C1 segment of cervical spinal cord (tissue), 14 donors: ENCODE measurements around the gene BPI.
"Not testable (repeated sequence)": the region's sequence is repeated elsewhere in the genome, so short reads cannot be mapped to it uniquely, and the experiment has no call there.

Experiments
- DNase-seq, 14 donors: peaks; one replicate each; lab custom pipeline; 2025; lab: John Stamatoyannopoulos, UW

The BPI gene

GRCh38 chr20:38277691-38278090 lies 26.3 kb upstream of the BPI start:
- no peak for DNase-seq

- peak in 2 of 14 donors; percentile 18 to 31 for DNase-seq
Observed at GRCh38 chr20:38278131-38278530, 25.8 kb upstream of the BPI start.

- DNase-seq = no peak
Observed at GRCh38 chr20:38278763-38279162, 25.2 kb upstream of the BPI start.

DNA sequence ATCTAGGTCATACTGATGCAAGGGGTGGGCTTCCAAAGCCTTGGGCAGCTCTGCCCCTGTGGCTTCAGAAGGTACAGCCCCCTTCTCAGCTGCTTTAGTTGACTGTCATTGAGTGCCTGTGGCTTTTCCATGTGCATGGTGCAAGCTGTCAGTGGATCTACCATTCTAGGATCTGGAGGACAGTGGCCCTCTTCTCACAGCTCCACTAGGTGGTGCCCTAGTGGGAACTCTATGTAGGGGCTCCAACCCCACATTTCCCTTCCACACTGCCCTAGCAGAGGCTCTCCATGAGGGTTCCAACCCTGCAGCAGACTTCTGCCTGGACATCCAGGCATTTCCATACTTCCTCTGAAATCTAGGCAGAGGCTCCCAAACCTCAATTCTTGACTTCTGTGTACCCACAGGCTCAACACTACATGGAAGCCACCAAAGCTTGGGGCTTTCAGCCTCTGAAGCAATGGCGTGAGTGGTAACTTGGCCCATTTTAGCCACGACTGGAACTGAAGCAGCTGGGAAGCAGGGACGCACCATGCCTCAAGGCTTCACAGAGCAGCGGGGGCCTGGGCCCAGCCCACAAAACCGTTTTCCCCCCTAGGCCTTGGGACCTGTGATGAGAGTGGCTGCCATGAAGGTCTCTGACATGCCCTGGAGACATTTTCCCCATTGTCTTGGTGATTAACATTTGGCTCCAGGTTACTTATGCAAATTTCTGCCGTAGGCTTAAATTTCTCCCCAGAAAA lies 22.6 kb upstream of the BPI start:
- DNase-seq = not testable (repeated sequence)

DNA sequence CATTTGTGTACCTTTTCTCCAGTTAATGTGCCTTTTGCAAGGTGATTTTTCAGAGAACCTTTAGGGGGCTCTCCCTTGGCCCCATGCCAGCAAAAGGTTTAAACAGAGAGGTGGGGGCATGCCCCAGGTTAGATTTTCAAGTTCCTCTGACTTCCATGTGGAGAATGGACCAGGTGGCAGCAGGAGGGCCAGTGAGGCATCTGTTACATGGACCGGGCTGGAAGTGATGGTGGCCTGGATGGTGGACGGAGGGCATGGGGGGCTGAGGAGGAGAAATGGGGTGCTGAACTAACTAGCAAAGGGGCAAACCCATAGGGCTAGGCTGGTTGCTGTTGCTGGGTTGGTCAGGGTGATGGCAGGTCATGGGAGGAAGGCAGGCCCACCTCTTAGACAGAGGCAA lies 20.7 kb upstream of the BPI start:
- no peak for DNase-seq

GRCh38 chr20:38284066-38284650 lies 19.8 kb upstream of the BPI start:
- DNase-seq = not testable (repeated sequence)

GRCh38 chr20:38284893-38285444 lies 19.0 kb upstream of the BPI start:
- DNase-seq = no peak

DNA sequence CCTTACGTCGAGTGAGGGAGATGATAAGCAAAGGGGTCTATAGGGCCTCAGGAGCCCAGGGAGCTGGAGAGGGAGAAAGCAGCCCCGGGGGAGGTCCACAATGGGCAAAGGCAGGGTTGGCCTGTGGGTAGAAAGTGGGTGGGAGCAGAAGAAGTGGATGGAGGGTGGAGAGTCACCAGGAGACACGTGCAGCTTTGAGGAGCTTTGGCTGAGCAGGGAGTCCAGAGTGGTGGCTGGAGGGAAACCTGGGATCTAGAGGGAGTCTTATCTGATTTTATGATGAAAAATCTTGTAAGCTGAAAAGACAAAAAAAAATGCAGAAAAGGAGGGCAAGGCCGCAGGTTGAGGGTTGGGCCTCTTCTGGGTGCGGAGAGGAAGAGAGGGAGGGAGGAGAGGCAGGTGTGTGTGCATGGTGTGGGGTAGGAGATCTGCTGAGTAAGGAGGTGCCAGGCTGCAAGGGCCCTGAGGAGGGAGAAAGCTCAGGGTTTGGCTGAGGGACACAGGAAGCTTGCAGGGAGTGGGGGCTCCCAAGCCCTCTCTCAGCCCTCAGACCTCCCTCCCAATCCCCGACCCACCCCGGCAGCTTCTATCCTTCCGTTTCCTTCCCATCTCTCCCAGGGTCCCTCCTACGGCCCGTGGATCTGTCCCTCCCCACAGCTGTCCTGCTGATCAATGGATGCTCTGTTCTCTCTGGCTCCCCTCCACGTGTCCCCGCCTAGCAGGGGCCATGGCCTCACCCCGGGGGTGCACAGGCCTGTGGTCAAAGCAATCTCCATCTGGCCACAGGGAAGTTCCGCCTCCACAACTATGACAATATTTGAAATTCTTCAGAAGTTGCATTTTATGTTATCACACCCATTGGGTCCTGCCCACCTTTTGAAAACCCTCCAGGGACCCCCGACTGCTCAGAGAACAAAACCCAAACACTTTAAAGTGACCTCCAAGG lies 17.1 kb upstream of the BPI start:
- DNase-seq = peak in 12 of 14 donors; percentile 7 to 80 (median 70)

DNA sequence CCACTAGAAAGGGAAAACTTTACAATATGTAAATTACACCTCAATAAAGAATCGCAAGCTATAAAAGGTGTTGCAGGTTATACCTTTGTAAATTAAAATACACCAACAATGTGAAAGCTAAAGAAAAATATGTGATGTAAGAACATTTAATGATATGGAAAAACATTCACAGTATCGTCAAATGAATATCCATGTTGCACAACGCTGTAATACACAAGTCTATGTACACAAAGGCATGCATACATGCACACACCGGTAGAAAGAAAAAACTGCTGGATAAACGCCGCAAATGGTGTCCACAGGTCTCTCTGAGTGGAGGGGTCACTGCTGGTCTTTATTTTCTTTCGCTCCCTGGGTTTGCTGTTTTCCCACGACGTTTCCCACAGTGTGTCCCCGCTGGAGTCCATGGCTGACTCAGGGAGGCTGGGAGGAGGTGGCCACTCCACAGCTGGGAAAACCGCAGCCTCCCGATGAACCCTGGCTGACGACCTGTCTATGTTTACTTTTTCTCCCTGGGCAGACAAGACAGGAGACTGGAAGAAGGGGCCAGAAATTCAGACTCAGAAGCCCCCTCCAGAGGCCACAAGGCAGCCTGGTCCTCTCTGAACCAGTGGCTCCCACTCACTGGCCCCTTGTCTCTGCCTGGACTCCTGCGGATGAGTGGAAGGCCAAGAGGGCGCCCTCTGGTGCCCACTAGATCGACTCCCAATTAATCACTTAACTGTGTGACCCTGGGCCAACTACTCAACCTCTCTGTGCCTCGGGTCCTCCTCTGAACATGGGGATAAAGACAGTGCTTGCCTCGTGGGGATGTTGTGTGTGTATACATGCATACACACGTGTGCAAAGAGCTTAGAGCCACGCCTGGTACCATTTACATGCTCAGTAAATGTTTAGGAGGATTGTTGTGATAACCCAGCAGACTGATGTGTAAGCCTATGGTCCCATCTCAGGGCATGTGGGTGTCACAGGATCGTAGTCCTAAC lies 12.8 kb upstream of the BPI start:
- peak in 3 of 14 donors; percentile 11 to 23 (median 22) for DNase-seq

DNA sequence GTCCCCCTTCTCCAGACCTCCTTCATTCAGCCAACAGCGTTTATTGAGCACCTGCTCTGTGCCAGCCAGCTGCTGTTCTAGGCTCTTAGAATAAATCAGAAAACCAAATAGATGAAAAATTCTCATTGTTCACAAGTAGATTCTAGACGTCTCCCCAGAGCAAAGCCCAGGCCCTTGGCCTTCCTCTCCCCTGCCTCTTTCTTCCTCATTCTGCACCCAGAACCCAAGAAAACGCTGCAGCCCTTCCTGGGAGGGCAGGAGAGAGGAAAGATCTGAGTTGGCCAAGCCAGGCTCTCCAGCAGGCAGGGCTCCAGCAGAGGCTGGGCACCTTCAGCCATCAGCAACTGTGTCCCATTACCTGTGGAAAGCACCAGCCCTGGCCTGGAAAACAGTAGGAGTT lies 12.0 kb upstream of the BPI start:
- DNase-seq = no peak

DNA sequence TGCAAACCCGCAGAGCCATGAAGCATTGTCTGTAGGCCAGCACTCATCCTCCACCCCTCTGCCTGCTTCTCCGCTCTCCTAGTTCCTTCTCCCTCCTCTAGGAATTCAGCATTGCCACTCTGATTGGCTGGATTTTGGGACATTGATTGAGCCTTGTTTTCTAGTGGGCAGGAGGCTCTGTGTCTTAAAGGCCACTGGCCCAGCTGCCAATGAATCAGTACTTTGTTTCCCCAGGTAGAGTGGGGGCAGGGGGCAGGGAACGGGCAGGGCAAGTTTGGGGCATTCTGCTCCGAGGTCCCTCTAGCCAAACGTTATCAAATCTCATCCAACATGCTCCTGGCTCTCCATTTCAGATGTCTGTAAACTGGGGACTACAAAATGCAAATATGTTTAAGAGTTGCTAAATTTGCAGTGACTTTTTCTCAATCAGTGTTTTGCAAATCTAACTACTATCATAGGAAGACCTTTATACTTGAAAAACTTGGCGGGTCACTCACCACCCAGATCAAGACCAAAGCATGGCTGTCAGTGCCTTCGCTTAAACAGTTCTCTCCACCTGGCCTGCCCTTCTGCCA lies 10.4 kb upstream of the BPI start:
- no peak for DNase-seq

- no peak for DNase-seq
Observed at GRCh38 chr20:38294076-38294591, 9.8 kb upstream of the BPI start.

DNA sequence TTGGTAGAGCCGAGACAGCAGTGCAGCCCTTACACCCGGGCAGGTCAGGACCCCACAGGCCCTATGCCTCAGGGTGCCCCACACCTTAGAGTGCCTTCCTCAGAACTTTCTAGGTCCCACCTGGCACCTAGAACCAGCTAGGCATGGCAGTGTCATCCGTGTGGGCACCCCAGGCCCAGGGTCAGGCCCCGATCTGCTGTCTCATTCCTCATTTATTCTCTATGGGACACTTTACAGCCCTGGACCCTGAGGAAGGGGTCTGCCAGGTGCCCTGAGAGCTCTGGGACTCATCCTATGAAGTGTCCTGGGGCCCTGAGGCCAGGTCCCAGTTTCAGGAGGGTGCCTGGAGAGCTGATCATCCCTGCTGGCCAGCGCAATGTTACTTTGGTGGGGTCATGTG lies 8.1 kb upstream of the BPI start:
- DNase-seq = no peak

GRCh38 chr20:38296433-38296832 lies 7.5 kb upstream of the BPI start:
- DNase-seq = no peak

DNA sequence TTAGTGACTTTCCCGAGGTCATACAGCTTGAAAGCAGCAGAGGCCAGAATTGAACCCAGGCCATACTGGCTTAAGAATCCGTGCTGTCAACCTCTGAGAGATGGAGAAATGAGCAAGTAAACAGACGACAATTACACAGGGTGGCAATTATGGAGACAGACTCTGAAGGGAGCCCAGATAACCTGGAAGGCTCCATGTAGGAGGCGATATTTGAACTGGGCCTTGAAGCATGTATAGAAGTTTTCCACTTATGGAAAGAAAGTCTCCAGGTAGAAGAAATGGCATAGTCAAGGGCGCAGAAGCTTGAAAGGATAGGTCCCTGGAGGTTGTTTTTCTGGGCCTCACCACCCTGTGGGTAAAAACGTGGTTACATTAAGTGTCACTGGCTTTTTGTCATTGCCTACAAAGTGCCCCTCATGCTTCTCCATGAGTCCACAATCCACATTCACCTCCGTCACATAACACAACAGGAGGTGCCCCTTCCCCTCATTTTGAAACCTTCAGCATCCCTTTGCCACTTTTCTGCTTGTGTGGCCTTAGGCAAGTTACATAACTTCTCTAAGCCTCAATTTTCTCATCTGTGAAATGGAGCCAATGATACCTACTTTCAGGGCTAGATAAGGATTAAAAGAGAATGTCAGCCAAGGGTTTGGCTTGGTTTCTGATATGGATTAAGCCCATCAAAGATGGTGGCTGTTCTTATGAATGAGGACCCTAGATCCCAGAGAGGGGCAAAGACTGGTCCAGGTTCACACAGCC lies 5.9 kb upstream of the BPI start:
- no peak for DNase-seq

DNA sequence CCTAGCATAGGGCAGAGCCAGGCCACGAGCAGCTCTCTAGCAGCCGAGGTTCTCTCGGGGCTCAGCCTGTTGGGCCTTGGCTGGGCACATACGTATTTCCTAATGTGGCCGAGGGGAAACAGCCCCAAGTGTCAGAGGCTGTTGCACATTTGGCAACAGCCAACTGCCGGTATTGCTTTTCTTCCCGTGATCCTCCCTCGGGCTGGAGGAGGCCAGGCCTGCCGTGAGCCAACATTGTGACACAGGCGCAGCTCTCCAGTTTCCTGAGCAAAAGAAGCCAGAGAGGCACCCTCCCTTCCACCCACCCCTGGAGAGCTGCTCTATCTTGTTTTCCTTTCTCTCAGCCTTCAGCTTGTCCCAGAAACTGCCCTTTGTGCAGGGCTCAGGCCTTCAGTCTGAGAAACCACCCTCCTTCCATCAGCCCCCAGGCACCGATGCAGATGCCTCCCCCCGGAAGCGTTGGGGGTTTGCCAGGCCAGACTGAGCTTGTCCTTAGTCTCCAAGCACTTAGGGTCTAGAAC lies 5.1 kb upstream of the BPI start:
- peak in 12 of 14 donors; percentile 12 to 79 (median 36) for DNase-seq

DNA sequence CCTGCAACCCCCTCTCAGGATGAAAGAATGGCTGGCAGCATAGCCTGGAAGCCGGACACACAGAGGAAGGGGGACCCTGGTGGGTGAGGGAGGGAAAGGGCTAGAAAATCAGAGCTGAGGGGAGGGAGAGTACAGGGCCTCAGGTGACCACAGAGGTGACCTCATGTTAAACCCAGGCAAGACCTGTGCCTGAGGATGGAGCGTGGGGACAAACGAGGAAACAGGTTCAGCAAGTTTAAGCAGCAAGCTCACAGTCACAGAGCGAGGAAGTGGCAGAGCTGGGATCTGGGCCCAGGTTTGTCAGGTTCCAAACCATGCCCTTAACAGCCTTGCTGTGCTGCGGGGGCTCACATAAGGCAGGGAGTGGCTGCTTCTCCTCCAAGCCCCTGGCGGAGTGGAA lies 4.0 kb upstream of the BPI start:
- no peak for DNase-seq

DNA sequence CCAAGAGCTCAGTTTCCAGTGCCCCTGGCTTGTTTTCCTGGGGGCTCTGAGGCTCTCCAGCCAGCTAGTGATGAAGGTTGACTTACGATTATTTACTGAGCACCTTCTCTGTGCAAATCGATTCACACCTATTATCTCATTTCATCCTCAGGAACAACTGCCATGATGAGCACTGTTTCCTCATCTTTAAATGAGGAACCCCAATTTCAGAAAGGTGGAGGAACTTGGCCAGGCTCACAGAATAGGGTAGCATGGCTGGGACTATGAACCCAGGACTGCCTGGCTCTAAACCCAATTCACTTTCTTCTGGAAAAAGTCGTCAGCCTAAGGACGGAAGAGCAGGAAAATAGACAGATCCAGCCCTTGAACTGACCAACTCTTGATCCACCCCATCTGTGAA lies 3.5 kb upstream of the BPI start:
- no peak for DNase-seq

DNA sequence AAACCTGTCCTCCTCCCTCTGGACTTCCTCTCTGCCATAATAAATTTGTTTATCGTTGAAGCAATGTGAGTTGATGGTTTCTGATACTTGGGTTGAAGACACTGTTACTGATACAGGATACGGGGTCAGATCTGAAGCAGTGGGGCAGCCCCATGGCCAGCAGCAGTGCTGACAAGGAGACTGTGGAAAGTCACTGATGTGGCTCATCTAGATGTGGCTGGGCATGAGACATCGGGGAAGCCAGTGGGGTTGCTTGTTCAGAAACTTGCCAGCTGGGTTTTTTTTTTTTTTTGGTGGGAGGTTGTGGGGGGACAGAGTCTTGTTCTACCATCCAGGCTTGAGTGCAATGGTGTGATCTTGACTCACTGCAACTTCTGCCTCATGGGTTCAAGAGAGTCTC lies 2.6 kb upstream of the BPI start:
- no peak for DNase-seq
